DND-41 (cell line): Measurements from ENCODE around the gene TFB1M.

ENCODE experiments used
- CTCF ChIP-seq: IDR thresholded peaks from 2 replicates; pipeline ENCODE4 v1.5.1; 2012; ENCODE audit warnings: borderline replicate concordance, low read length, moderate library complexity, mild to moderate bottlenecking; ENCODE audit not compliant: poor library complexity, severe bottlenecking; ENCODE audit errors: extremely low read depth
- EZH2 ChIP-seq: IDR thresholded peaks from 3 replicates; pipeline ENCODE4 v1.6.1; 2012; ENCODE audit warnings: borderline replicate concordance, low read depth, mild to moderate bottlenecking, moderate library complexity, low read length, inconsistent platforms; ENCODE audit not compliant: severe bottlenecking

GRCh38 chr6:155349129-155349528 lies 34.8 kb upstream of the TFB1M start:
- TF ChIP-seq CTCF (no peak), EZH2 (no peak)
